ENCODE results near the gene GPC3.

The GPC3 gene

GRCh38 chrX:133586443-133586842, 399.0 kb downstream of the GPC3 start:
- no peaks in the 10 kb centered on the region for H3K4me1 ChIP-seq (ENCODE audit: control extremely low read depth in 1 of 4, control insufficient read depth in 4 of 4, insufficient read depth in 4 of 4, low read length in 3 of 4)
- WGBS (ENCODE audit: insufficient coverage) = no CpG with 5 or more reads among the region's 4 CpGs
- no peak overlapping the region for H3K27ac ChIP-seq (ENCODE audit: insufficient read depth in 1 of 2, low read depth in 1 of 2, low read length in 2 of 2, poor library complexity in 1 of 2, severe bottlenecking in 2 of 2)
- peaks cover 0 to 4% (median 0%) of the 10 kb centered on the region in 5 experiments for H3K27me3 ChIP-seq (replicated peaks in 2 of 5; ENCODE audit: control insufficient read depth in 4 of 5, insufficient read depth in 5 of 5, low read length in 4 of 5)
- no peaks in the 10 kb centered on the region for H3K9me3 ChIP-seq (ENCODE audit: control extremely low read depth in 1 of 5, control insufficient read depth in 4 of 5, insufficient read depth in 2 of 5, low read depth in 1 of 5, low read length in 4 of 5)
- DNase-seq = no peak
- ChIA-PET POLR2A (interaction anchor here (0.8 kb wide), 1 partner anchor 19 kb away, joined by 3 read pairs; no protein-coding TSS in a partner anchor), CTCF (no interaction called here)
- no peak overlapping the region for H3K4me3 ChIP-seq (ENCODE audit: control insufficient read depth in 1 of 7, extremely low read depth in 1 of 7, insufficient read depth in 4 of 7, low read depth in 2 of 7, low read length in 6 of 7)
- no peaks in the 10 kb centered on the region for H3K36me3 ChIP-seq (ENCODE audit: control insufficient read depth in 4 of 4, insufficient read depth in 4 of 4, low read length in 3 of 4)

- POLR2A ChIA-PET = no interaction called here
- Histone ChIP-seq H3K4me1 (ENCODE audit: control extremely low read depth in 1 of 4, control insufficient read depth in 4 of 4, insufficient read depth in 4 of 4, low read length in 3 of 4) (no peaks in the 10 kb centered on the region), H3K9me3 (ENCODE audit: control extremely low read depth in 1 of 5, control insufficient read depth in 4 of 5, insufficient read depth in 2 of 5, low read depth in 1 of 5, low read length in 4 of 5) (no peaks in the 10 kb centered on the region), H3K36me3 (ENCODE audit: control insufficient read depth in 4 of 4, insufficient read depth in 4 of 4, low read length in 3 of 4) (no peaks in the 10 kb centered on the region), H3K4me3 (ENCODE audit: control insufficient read depth in 1 of 7, extremely low read depth in 1 of 7, insufficient read depth in 4 of 7, low read depth in 2 of 7, low read length in 6 of 7) (no peak overlapping the region), H3K27ac (ENCODE audit: insufficient read depth in 1 of 2, low read depth in 1 of 2, low read length in 2 of 2, poor library complexity in 1 of 2, severe bottlenecking in 2 of 2) (no peak overlapping the region), H3K27me3 (replicated peaks in 2 of 5; ENCODE audit: control insufficient read depth in 4 of 5, insufficient read depth in 5 of 5, low read length in 4 of 5) (peaks cover 0 to 11% (median 0%) of the 10 kb centered on the region in 5 experiments)
- CTCF ChIA-PET = no interaction called here
- DNase-seq = no peak
- 100% methylated on average over 1 of the region's 2 CpGs for WGBS (ENCODE audit: insufficient coverage)
These were observed 401.6 kb downstream of the GPC3 start for GRCh38 chrX:133583825-133584224.

- no peak overlapping the region for H3K27ac ChIP-seq (ENCODE audit: insufficient read depth in 1 of 2, low read depth in 1 of 2, low read length in 2 of 2, poor library complexity in 1 of 2, severe bottlenecking in 2 of 2)
- peaks cover 0 to 7% (median 0%) of the 10 kb centered on the region in 5 experiments for H3K27me3 ChIP-seq (replicated peaks in 2 of 5; ENCODE audit: control insufficient read depth in 4 of 5, insufficient read depth in 5 of 5, low read length in 4 of 5)
- POLR2A ChIA-PET = no interaction called here
- no peaks in the 10 kb centered on the region for H3K9me3 ChIP-seq (ENCODE audit: control extremely low read depth in 1 of 5, control insufficient read depth in 4 of 5, insufficient read depth in 2 of 5, low read depth in 1 of 5, low read length in 4 of 5)
- no peaks in the 10 kb centered on the region for H3K36me3 ChIP-seq (ENCODE audit: control insufficient read depth in 4 of 4, insufficient read depth in 4 of 4, low read length in 3 of 4)
- H3K4me1 ChIP-seq (ENCODE audit: control extremely low read depth in 1 of 4, control insufficient read depth in 4 of 4, insufficient read depth in 4 of 4, low read length in 3 of 4) = no peaks in the 10 kb centered on the region
- CTCF ChIA-PET = no interaction called here
- WGBS (ENCODE audit: insufficient coverage) = 85% methylated on average over 3 of the region's 3 CpGs
- no peak overlapping the region for H3K4me3 ChIP-seq (ENCODE audit: control insufficient read depth in 1 of 7, extremely low read depth in 1 of 7, insufficient read depth in 4 of 7, low read depth in 2 of 7, low read length in 6 of 7)
- DNase-seq = no peak
These were observed 404.8 kb downstream of the GPC3 start for GRCh38 chrX:133580625-133581024.

- WGBS (ENCODE audit: insufficient coverage) = 94% methylated on average over 3 of the region's 6 CpGs
- ChIA-PET POLR2A (interaction anchor here (0.7 kb wide), 1 partner anchor 290 kb away, joined by 3 read pairs; no protein-coding TSS in a partner anchor), CTCF (no interaction called here)
- no peak overlapping the region for H3K27ac ChIP-seq (ENCODE audit: insufficient read depth in 1 of 2, low read depth in 1 of 2, low read length in 2 of 2, poor library complexity in 1 of 2, severe bottlenecking in 2 of 2)
- no peak for DNase-seq
- H3K4me3 ChIP-seq (ENCODE audit: control insufficient read depth in 1 of 7, extremely low read depth in 1 of 7, insufficient read depth in 4 of 7, low read depth in 2 of 7, low read length in 6 of 7) = no peak overlapping the region
- H3K4me1 ChIP-seq (ENCODE audit: control extremely low read depth in 1 of 4, control insufficient read depth in 4 of 4, insufficient read depth in 4 of 4, low read length in 3 of 4) = no peaks in the 10 kb centered on the region
- H3K36me3 ChIP-seq (ENCODE audit: control insufficient read depth in 4 of 4, insufficient read depth in 4 of 4, low read length in 3 of 4) = no peaks in the 10 kb centered on the region
- H3K9me3 ChIP-seq (ENCODE audit: control extremely low read depth in 1 of 5, control insufficient read depth in 4 of 5, insufficient read depth in 2 of 5, low read depth in 1 of 5, low read length in 4 of 5) = no peaks in the 10 kb centered on the region
- peaks cover 0 to 7% (median 0%) of the 10 kb centered on the region in 5 experiments for H3K27me3 ChIP-seq (replicated peaks in 2 of 5; ENCODE audit: control insufficient read depth in 4 of 5, insufficient read depth in 5 of 5, low read length in 4 of 5)
These were observed 405.8 kb downstream of the GPC3 start for GRCh38 chrX:133579631-133580030.

GRCh38 chrX:133576876-133577275, 408.5 kb downstream of the GPC3 start:
- WGBS (ENCODE audit: insufficient coverage) = no CpG with 5 or more reads among the region's 3 CpGs
- CTCF ChIA-PET = interaction anchor here (0.6 kb wide), 1 partner anchor 1053 kb away, joined by 3 read pairs; no protein-coding TSS in a partner anchor
- Histone ChIP-seq H3K36me3 (ENCODE audit: control insufficient read depth in 4 of 4, insufficient read depth in 4 of 4, low read length in 3 of 4) (no peaks in the 10 kb centered on the region), H3K4me3 (ENCODE audit: control insufficient read depth in 1 of 7, extremely low read depth in 1 of 7, insufficient read depth in 4 of 7, low read depth in 2 of 7, low read length in 6 of 7) (no peak overlapping the region), H3K27ac (ENCODE audit: insufficient read depth in 1 of 2, low read depth in 1 of 2, low read length in 2 of 2, poor library complexity in 1 of 2, severe bottlenecking in 2 of 2) (no peak overlapping the region), H3K27me3 (replicated peaks in 2 of 5; ENCODE audit: control insufficient read depth in 4 of 5, insufficient read depth in 5 of 5, low read length in 4 of 5) (peaks cover 0 to 7% (median 0%) of the 10 kb centered on the region in 5 experiments), H3K9me3 (ENCODE audit: control extremely low read depth in 1 of 5, control insufficient read depth in 4 of 5, insufficient read depth in 2 of 5, low read depth in 1 of 5, low read length in 4 of 5) (peaks cover 0 to 1% (median 0%) of the 10 kb centered on the region in 5 experiments), H3K4me1 (ENCODE audit: control extremely low read depth in 1 of 4, control insufficient read depth in 4 of 4, insufficient read depth in 4 of 4, low read length in 3 of 4) (no peaks in the 10 kb centered on the region)
- DNase-seq = no peak
- POLR2A ChIA-PET = no interaction called here

- CTCF ChIA-PET = no interaction called here
These were observed 409.8 kb downstream of the GPC3 start for GRCh38 chrX:133575501-133576136.

GRCh38 chrX:133574716-133575115, 410.7 kb downstream of the GPC3 start:
- CTCF ChIA-PET = no interaction called here
- H3K36me3 ChIP-seq (ENCODE audit: control insufficient read depth in 4 of 4, insufficient read depth in 4 of 4, low read length in 3 of 4) = no peaks in the 10 kb centered on the region

More at GRCh38 chrX:133575501-133576136, 409.8 kb downstream of the GPC3 start:
- Histone ChIP-seq H3K4me1 (ENCODE audit: control extremely low read depth in 1 of 4, control insufficient read depth in 4 of 4, insufficient read depth in 4 of 4, low read length in 3 of 4) (no peaks in the 10 kb centered on the region), H3K36me3 (ENCODE audit: control insufficient read depth in 4 of 4, insufficient read depth in 4 of 4, low read length in 3 of 4) (no peaks in the 10 kb centered on the region), H3K9me3 (ENCODE audit: control extremely low read depth in 1 of 5, control insufficient read depth in 4 of 5, insufficient read depth in 2 of 5, low read depth in 1 of 5, low read length in 4 of 5) (peaks cover 0 to 1% (median 0%) of the 10 kb centered on the region in 5 experiments), H3K27me3 (replicated peaks in 2 of 5; ENCODE audit: control insufficient read depth in 4 of 5, insufficient read depth in 5 of 5, low read length in 4 of 5) (peaks cover 0 to 7% (median 0%) of the 10 kb centered on the region in 5 experiments), H3K27ac (ENCODE audit: insufficient read depth in 1 of 2, low read depth in 1 of 2, low read length in 2 of 2, poor library complexity in 1 of 2, severe bottlenecking in 2 of 2) (no peak overlapping the region), H3K4me3 (ENCODE audit: control insufficient read depth in 1 of 7, extremely low read depth in 1 of 7, insufficient read depth in 4 of 7, low read depth in 2 of 7, low read length in 6 of 7) (no peak overlapping the region)
- POLR2A ChIA-PET = no interaction called here
- no peak for DNase-seq
- WGBS (ENCODE audit: insufficient coverage) = 93% methylated on average over 3 of the region's 5 CpGs

More at GRCh38 chrX:133574716-133575115, 410.7 kb downstream of the GPC3 start:
- H3K4me3 ChIP-seq (ENCODE audit: control insufficient read depth in 1 of 7, extremely low read depth in 1 of 7, insufficient read depth in 4 of 7, low read depth in 2 of 7, low read length in 6 of 7) = no peak overlapping the region
- peaks cover 0 to 7% (median 0%) of the 10 kb centered on the region in 5 experiments for H3K27me3 ChIP-seq (replicated peaks in 2 of 5; ENCODE audit: control insufficient read depth in 4 of 5, insufficient read depth in 5 of 5, low read length in 4 of 5)
- WGBS (ENCODE audit: insufficient coverage) = no CpG with 5 or more reads among the region's 2 CpGs
- no peak overlapping the region for H3K27ac ChIP-seq (ENCODE audit: insufficient read depth in 1 of 2, low read depth in 1 of 2, low read length in 2 of 2, poor library complexity in 1 of 2, severe bottlenecking in 2 of 2)
- DNase-seq = no peak
- peaks cover 0 to 1% (median 0%) of the 10 kb centered on the region in 5 experiments for H3K9me3 ChIP-seq (ENCODE audit: control extremely low read depth in 1 of 5, control insufficient read depth in 4 of 5, insufficient read depth in 2 of 5, low read depth in 1 of 5, low read length in 4 of 5)
- POLR2A ChIA-PET = no interaction called here
- H3K4me1 ChIP-seq (ENCODE audit: control extremely low read depth in 1 of 4, control insufficient read depth in 4 of 4, insufficient read depth in 4 of 4, low read length in 3 of 4) = no peaks in the 10 kb centered on the region

All from common myeloid progenitor, CD34-positive (primary cell).